Amniotic stem cell (primary cell): Measurements from ENCODE around the gene FILIP1L.
A peak's percentile ranks its signal among the peaks of the same experiment; 100 is the strongest.
"Not testable (repeated sequence)": the region's sequence is repeated elsewhere in the genome, so short reads cannot be mapped to it uniquely, and the experiment has no call there.

Experiments
- DNase-seq: peaks from one replicate; lab custom pipeline; 2025; lab: John Stamatoyannopoulos, UW

FILIP1L gene

GRCh38 chr3:100098784-100099070 lies 15.6 kb downstream of the FILIP1L start:
- no peak for DNase-seq

GRCh38 chr3:100097919-100098783 lies 16.1 kb downstream of the FILIP1L start:
- no peak for DNase-seq

- DNase-seq = no peak
These were observed 17.4 kb downstream of the FILIP1L start for GRCh38 chr3:100096866-100097265.

GRCh38 chr3:100096286-100096685 lies 18.0 kb downstream of the FILIP1L start:
- not testable (repeated sequence) for DNase-seq

- DNase-seq = no peak
These were observed 20.5 kb downstream of the FILIP1L start for GRCh38 chr3:100093831-100094230.

- no peak for DNase-seq
These were observed 23.7 kb downstream of the FILIP1L start for GRCh38 chr3:100090669-100091005.

- DNase-seq = peak; percentile 53
These were observed 24.3 kb downstream of the FILIP1L start for GRCh38 chr3:100089812-100090668.

GRCh38 chr3:100088735-100089368 lies 25.4 kb downstream of the FILIP1L start:
- DNase-seq = no peak

GRCh38 chr3:100087198-100087597 lies 27.1 kb downstream of the FILIP1L start:
- DNase-seq = peak; percentile 27

GRCh38 chr3:100086401-100086800 lies 27.9 kb downstream of the FILIP1L start:
- DNase-seq = no peak

GRCh38 chr3:100084100-100084806 lies 30.0 kb downstream of the FILIP1L start:
- no peak for DNase-seq

GRCh38 chr3:100083209-100083608 lies 31.1 kb downstream of the FILIP1L start:
- DNase-seq = no peak

GRCh38 chr3:100082714-100083113 lies 31.6 kb downstream of the FILIP1L start:
- no peak for DNase-seq

GRCh38 chr3:100081986-100082692 lies 32.2 kb downstream of the FILIP1L start:
- no peak for DNase-seq

- no peak for DNase-seq
These were observed 33.0 kb downstream of the FILIP1L start for GRCh38 chr3:100081311-100081710.

GRCh38 chr3:100080573-100080972 lies 33.7 kb downstream of the FILIP1L start:
- no peak for DNase-seq

- DNase-seq = no peak
These were observed 35.0 kb downstream of the FILIP1L start for GRCh38 chr3:100079328-100079727.

- DNase-seq = no peak
These were observed 37.4 kb downstream of the FILIP1L start for GRCh38 chr3:100076731-100077529.

GRCh38 chr3:100075851-100076730 lies 38.2 kb downstream of the FILIP1L start:
- DNase-seq = no peak

- no peak for DNase-seq
These were observed 39.1 kb downstream of the FILIP1L start for GRCh38 chr3:100075196-100075595.
